Measurements from ENCODE around the gene FTO.

DNA sequence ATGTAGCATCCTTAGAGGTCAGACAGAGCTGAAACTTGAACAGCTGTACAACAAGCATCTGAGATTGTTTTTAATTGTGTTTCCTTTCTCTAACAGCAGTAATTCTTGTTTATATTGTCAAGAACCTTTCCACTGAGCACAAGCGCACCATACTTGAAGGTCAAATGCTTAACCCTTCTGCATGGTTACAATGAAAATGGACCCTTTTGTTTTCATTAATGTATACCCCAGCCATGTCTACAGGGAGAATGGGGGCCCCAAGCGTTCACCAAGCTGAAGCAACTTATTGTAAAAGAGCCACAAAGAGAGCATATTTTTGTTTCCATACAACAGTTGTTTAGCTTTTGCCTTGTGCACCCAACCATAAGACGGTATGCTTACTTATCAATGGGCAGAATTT, 210.8 kb downstream of the FTO start:
- TF ChIP-seq EZH2 (IDR thresholded peaks at IDR 0.05; ENCODE audit: borderline replicate concordance, low read length), result no peak
- TF ChIP-seq, protein P1, sequence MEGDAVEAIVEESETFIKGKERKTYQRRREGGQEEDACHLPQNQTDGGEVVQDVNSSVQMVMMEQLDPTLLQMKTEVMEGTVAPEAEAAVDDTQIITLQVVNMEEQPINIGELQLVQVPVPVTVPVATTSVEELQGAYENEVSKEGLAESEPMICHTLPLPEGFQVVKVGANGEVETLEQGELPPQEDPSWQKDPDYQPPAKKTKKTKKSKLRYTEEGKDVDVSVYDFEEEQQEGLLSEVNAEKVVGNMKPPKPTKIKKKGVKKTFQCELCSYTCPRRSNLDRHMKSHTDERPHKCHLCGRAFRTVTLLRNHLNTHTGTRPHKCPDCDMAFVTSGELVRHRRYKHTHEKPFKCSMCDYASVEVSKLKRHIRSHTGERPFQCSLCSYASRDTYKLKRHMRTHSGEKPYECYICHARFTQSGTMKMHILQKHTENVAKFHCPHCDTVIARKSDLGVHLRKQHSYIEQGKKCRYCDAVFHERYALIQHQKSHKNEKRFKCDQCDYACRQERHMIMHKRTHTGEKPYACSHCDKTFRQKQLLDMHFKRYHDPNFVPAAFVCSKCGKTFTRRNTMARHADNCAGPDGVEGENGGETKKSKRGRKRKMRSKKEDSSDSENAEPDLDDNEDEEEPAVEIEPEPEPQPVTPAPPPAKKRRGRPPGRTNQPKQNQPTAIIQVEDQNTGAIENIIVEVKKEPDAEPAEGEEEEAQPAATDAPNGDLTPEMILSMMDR (conservative IDR thresholded peaks at IDR 0.05 in 1 of 2, IDR thresholded peaks at IDR 0.05 in 1 of 2; ENCODE audit: extremely low read depth in 1 of 2, insufficient read depth in 1 of 2, low read depth in 1 of 2, low read length in 2 of 2), result no peak

All from mammary epithelial cell (primary cell).